Measurements from ENCODE around the gene GMCL1.

- no peak for TF ChIP-seq CTCF (conservative IDR thresholded peaks at IDR 0.05; ENCODE audit: low read length)
- TF ChIP-seq EZH2phosphoT487 (IDR thresholded peaks at IDR 0.05; ENCODE audit: borderline replicate concordance), result no peak
These were observed 6.2 kb downstream of the GMCL1 start for GRCh38 chr2:69835666-69836065.
